A549 (cell line): Measurements from ENCODE around the gene EXOC1. TPM values are rescaled to one million over a fixed set of nuclear protein-coding genes. Genes with fewer than 3 reads are reported as not detected.
"Not testable (repeated sequence)": the region's sequence is repeated elsewhere in the genome, so short reads cannot be mapped to it uniquely, and the experiment has no call there.

Experiments
- ATAC-seq, 2 experiments: fragments of 200-7000 bp in 1 of 2; fragments of >200 bp in 1 of 2; cut with Nextera tagmentation in 1 of 2; cut with Tn5 transposase in 1 of 2; 3 replicates each; pipeline versions ENCODE4 v1.8.0 to v1.9.1; 2018 to 2020; ENCODE audit warnings: mild to moderate bottlenecking in 1 of 2, moderate library complexity in 1 of 2
- CTCF ChIA-PET: fragments of 300-600 bp; sonication (Branson Sonifier 250); formaldehyde crosslinking; extraction: SDS; loops from one replicate; lab custom pipeline; 2021; ENCODE audit warnings: antibody characterized with exemption, inconsistent platforms; lab: Yijun Ruan, JAX
- POLR2A ChIA-PET: fragments of 350-600 bp; formaldehyde crosslinking; extraction: SDS; loops from one replicate; lab custom pipeline; 2021; ENCODE audit warnings: antibody characterized with exemption, inconsistent platforms; lab: Yijun Ruan, JAX
- DNase-seq, 2 experiments: peaks; one replicate each; pipeline versions ENCODE4 v3.0.0 to v3.0.0-alpha.2; 2011 to 2016; ENCODE audit warnings: low read depth in 1 of 2, low spot score in 1 of 2
- FAIRE-seq: peaks from 2 replicates; lab custom pipeline; 2011; peaks lifted over from hg19 to GRCh38; lab: Jason Lieb, UNC
- H3K27ac ChIP-seq, 2 experiments: fragments of >200 bp; sonication (Bioruptor Twin); formaldehyde crosslinking; 3 replicates each; pipeline ENCODE4 v1.5.1; 2016 to 2017
- H3K4me1 ChIP-seq: fragments of >200 bp; sonication (Bioruptor Twin); formaldehyde crosslinking; 3 replicates; pipeline ENCODE4 v1.6.1; 2016
- H3K4me2 ChIP-seq: fragments of >200 bp; sonication (Bioruptor Twin); formaldehyde crosslinking; 3 replicates; pipeline ENCODE4 v1.6.1; 2016
- H3K4me3 ChIP-seq: fragments of >200 bp; sonication (Bioruptor Twin); formaldehyde crosslinking; 3 replicates; pipeline ENCODE4 v1.5.1; 2016
- H3K9me3 ChIP-seq: fragments of >200 bp; sonication (Bioruptor Twin); formaldehyde crosslinking; 3 replicates; pipeline ENCODE4 v1.6.1; 2016
- BCL3 ChIP-seq: fragments of >200 bp; sonication (Bioruptor Twin); formaldehyde crosslinking; IDR thresholded peaks from 3 replicates; pipeline ENCODE4 v1.6.1; 2016
- BHLHE40 ChIP-seq: IDR thresholded peaks from 2 replicates; pipeline ENCODE4 v1.6.1; 2012; ENCODE audit warnings: low read depth, low read length, inconsistent platforms
- CHD4 ChIP-seq: fragments of 200-600 bp; sonication (generic); IDR thresholded peaks from 2 replicates; pipeline ENCODE4 v1.6.1; 2016; ENCODE audit warnings: antibody characterized with exemption, mild to moderate bottlenecking, borderline replicate concordance
- E2F6 ChIP-seq: IDR thresholded peaks from 2 replicates; pipeline ENCODE4 v1.6.1; 2012; ENCODE audit warnings: low read depth, borderline replicate concordance
- EHMT2 ChIP-seq: fragments of 200-600 bp; sonication (generic); IDR thresholded peaks from 2 replicates; pipeline ENCODE4 v1.6.1; 2016; ENCODE audit warnings: antibody characterized with exemption, low read depth, mild to moderate bottlenecking, moderate library complexity
- GATA3 ChIP-seq: IDR thresholded peaks from 2 replicates; pipeline ENCODE4 v1.6.1; 2012; ENCODE audit warnings: borderline replicate concordance
- HOXA7 ChIP-seq: fragments of 250-450 bp; sonication (Bioruptor Pico); IDR thresholded peaks from 2 replicates; pipeline ENCODE4 v1.5.0; 2020; ENCODE audit warnings: mild to moderate bottlenecking, moderate library complexity
- JUNB ChIP-seq: fragments of >200 bp; sonication (Bioruptor Twin); formaldehyde crosslinking; IDR thresholded peaks from 2 replicates; pipeline ENCODE4 v1.6.1; 2016
- MAZ ChIP-seq: fragments of 150-350 bp; IDR thresholded peaks from 2 replicates; pipeline ENCODE4 v1.6.1; 2014; ENCODE audit warnings: antibody characterized with exemption, low read depth, low read length, borderline replicate concordance
- NPAS2 ChIP-seq: fragments of 250-450 bp; sonication (Bioruptor Pico); IDR thresholded peaks from 2 replicates; pipeline ENCODE4 v1.8.0; 2022; ENCODE audit warnings: mild to moderate bottlenecking, moderate library complexity, borderline replicate concordance
- NR3C1 ChIP-seq: fragments of >200 bp; sonication (Bioruptor Twin); formaldehyde crosslinking; IDR thresholded peaks from 3 replicates; pipeline ENCODE4 v1.6.1; 2017
- POLR2A ChIP-seq: IDR thresholded peaks from 2 replicates; pipeline ENCODE4 v1.6.1; 2012; ENCODE audit warnings: mild to moderate bottlenecking, low read length
- REST ChIP-seq: fragments of 200-600 bp; sonication (generic); IDR thresholded peaks from 2 replicates; pipeline ENCODE4 v1.6.1; 2016; ENCODE audit warnings: antibody characterized with exemption, mild to moderate bottlenecking, moderate library complexity
- ZFP36 ChIP-seq: fragments of 450-650 bp; IDR thresholded peaks from 2 replicates; pipeline ENCODE4 v1.6.1; 2014; ENCODE audit warnings: borderline replicate concordance; ENCODE audit not compliant: partially characterized antibody
- WGBS: methylation state at CpG from one replicate; pipeline ENCODE4 v1.1.6; 2017; ENCODE audit errors: missing lambda C conversion rate; 5-methylcytosine and 5-hydroxymethylcytosine counted together
- polyA plus RNA-seq, 4 experiments: library from polyadenylated mRNA; depleted of rRNA in 3 of 4; stranded (reverse); fragments of >200 nt; fragmentation: RNase III in 1 of 4; extraction: RNeasy Plus Mini Kit Qiagen cat#74134 plus additional on column Dnase treatment in 1 of 4; gene quantifications; 2 replicates in 3 of 4; 3 replicates in 1 of 4; pipeline ENCODE4 v1.2.3, GENCODE V29; 2011 to 2017

Gene EXOC1
- polyA plus RNA-seq, 2 of the 4 experiments (the other 2 are of a cell fraction): 12.8 to 22.4 TPM

- no peak for DNase-seq
- no peaks in the 10 kb centered on the region; the same call in 2 of the 3 replicates for H3K9me3 ChIP-seq
- no peak overlapping the region for H3K4me2 ChIP-seq
- ChIA-PET CTCF (no interaction called here), POLR2A (no interaction called here)
- no peak for ATAC-seq
- no peak overlapping the region for H3K27ac ChIP-seq
- H3K4me1 ChIP-seq: no peaks in the 10 kb centered on the region
- no peak overlapping the region for H3K4me3 ChIP-seq
- no peak for TF ChIP-seq GATA3
- no peak for TF ChIP-seq CHD4
- FAIRE-seq: no peak
- 31% methylated on average over 1 of the region's 1 CpG for WGBS
Observed at GRCh38 chr4:55840956-55841355, 12.5 kb upstream of the EXOC1 start.

- ATAC-seq, DNase-seq, CTCF ChIA-PET, POLR2A ChIA-PET, FAIRE-seq, H3K27ac ChIP-seq, H3K4me2 ChIP-seq, H3K4me3 ChIP-seq, H3K9me3 ChIP-seq, H3K4me1 ChIP-seq: not testable (repeated sequence)
- WGBS: 61% methylated on average over 15 of the region's 22 CpGs
Observed at GRCh38 chr4:55841373-55842239, 11.8 kb upstream of the EXOC1 start.

GRCh38 chr4:55842312-55842711, 11.1 kb upstream of the EXOC1 start:
- H3K9me3 ChIP-seq, H3K4me1 ChIP-seq, CTCF ChIA-PET, H3K4me3 ChIP-seq, ATAC-seq, H3K4me2 ChIP-seq, POLR2A ChIA-PET, FAIRE-seq, DNase-seq, H3K27ac ChIP-seq: not testable (repeated sequence)
- 90% methylated on average over 2 of the region's 10 CpGs for WGBS

GRCh38 chr4:55849724-55850123, 3.7 kb upstream of the EXOC1 start:
- ATAC-seq (no peak), FAIRE-seq (no peak), DNase-seq (no peak)
- Histone ChIP-seq H3K27ac (no peak overlapping the region), H3K4me3 (no peak overlapping the region), H3K4me2 (no peak overlapping the region), H3K4me1 (peaks cover 2% of the 10 kb centered on the region; the same call in 2 of the 3 replicates), H3K9me3 (no peaks in the 10 kb centered on the region)
- no peak for TF ChIP-seq POLR2A
- TF ChIP-seq BCL3: no peak
- no peak for TF ChIP-seq BHLHE40
- TF ChIP-seq NPAS2 (CRISPR knock-in tag): no peak
- TF ChIP-seq MAZ: no peak
- ChIA-PET CTCF (interaction anchor here (1.2 kb wide), 1 partner anchor 99 kb away, joined by 3 read pairs; the partner anchor contains the start of gene CEP135), POLR2A (no interaction called here)
- 87% methylated on average over 9 of the region's 9 CpGs for WGBS

- WGBS: 57% methylated on average over 6 of the region's 6 CpGs
- TF ChIP-seq MAZ (no peak), HOXA7 (CRISPR knock-in tag) (no peak), REST (no peak), NPAS2 (CRISPR knock-in tag) (no peak), ZFP36 (no peak), BCL3 (no peak), EHMT2 (no peak), GATA3 (no peak), E2F6 (no peak), JUNB (no peak), NR3C1 (no peak)
- FAIRE-seq (no peak), DNase-seq (no peak), ATAC-seq (no peak)
- ChIA-PET CTCF (interaction anchor here (1.3 kb wide), 1 partner anchor 16 kb away, joined by 3 read pairs; no protein-coding TSS in a partner anchor), POLR2A (no interaction called here)
- no peak overlapping the region for H3K4me2 ChIP-seq
- no peak overlapping the region for H3K27ac ChIP-seq
- no peaks in the 10 kb centered on the region for H3K9me3 ChIP-seq
- H3K4me1 ChIP-seq: peaks cover 3% of the 10 kb centered on the region; the same call in 2 of the 3 replicates
- H3K4me3 ChIP-seq: no peak overlapping the region
Observed at GRCh38 chr4:55851885-55852284, 1.6 kb upstream of the EXOC1 start.
